C4-2B (cell line): ENCODE measurements around the gene NR3C1.

Source experiments
- ZFX ChIP-seq: fragments of 450-650 bp; IDR thresholded peaks from 2 replicates; pipeline ENCODE4 v1.6.1; 2017
- TF ChIP-seq, protein P1 (sequence below): fragments of 450-650 bp; conservative IDR thresholded peaks from 2 replicates; pipeline ENCODE4 v1.5.1; 2017; ENCODE audit warnings: mild to moderate bottlenecking

DNA sequence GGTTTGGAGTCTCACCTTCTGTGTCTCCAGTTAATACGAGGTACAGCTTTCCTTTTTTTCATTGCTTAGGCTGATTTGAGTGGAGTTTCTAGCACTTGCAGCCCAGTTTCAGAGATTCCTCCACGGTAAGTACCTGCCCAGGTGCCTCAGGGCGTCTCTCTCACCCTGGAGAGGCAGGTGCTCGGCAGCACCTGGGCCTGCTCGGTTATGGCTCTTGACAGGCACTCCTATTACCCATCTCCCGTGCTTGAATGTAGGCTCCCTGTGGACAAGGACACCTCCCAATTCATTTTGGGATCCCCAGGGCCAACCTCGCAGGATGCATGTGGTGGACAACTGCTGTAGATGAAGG lies 144.3 kb downstream of the NR3C1 start:
- TF ChIP-seq, protein P1, sequence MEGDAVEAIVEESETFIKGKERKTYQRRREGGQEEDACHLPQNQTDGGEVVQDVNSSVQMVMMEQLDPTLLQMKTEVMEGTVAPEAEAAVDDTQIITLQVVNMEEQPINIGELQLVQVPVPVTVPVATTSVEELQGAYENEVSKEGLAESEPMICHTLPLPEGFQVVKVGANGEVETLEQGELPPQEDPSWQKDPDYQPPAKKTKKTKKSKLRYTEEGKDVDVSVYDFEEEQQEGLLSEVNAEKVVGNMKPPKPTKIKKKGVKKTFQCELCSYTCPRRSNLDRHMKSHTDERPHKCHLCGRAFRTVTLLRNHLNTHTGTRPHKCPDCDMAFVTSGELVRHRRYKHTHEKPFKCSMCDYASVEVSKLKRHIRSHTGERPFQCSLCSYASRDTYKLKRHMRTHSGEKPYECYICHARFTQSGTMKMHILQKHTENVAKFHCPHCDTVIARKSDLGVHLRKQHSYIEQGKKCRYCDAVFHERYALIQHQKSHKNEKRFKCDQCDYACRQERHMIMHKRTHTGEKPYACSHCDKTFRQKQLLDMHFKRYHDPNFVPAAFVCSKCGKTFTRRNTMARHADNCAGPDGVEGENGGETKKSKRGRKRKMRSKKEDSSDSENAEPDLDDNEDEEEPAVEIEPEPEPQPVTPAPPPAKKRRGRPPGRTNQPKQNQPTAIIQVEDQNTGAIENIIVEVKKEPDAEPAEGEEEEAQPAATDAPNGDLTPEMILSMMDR, result no peak
- TF ChIP-seq ZFX, result no peak
